Amniotic epithelial cell (primary cell): ENCODE data around the gene ARX.

Source experiments
- DNase-seq: peaks from one replicate; pipeline ENCODE4 v3.0.0-alpha.2; 2010; ENCODE audit warnings: low read depth

ARX gene

DNA sequence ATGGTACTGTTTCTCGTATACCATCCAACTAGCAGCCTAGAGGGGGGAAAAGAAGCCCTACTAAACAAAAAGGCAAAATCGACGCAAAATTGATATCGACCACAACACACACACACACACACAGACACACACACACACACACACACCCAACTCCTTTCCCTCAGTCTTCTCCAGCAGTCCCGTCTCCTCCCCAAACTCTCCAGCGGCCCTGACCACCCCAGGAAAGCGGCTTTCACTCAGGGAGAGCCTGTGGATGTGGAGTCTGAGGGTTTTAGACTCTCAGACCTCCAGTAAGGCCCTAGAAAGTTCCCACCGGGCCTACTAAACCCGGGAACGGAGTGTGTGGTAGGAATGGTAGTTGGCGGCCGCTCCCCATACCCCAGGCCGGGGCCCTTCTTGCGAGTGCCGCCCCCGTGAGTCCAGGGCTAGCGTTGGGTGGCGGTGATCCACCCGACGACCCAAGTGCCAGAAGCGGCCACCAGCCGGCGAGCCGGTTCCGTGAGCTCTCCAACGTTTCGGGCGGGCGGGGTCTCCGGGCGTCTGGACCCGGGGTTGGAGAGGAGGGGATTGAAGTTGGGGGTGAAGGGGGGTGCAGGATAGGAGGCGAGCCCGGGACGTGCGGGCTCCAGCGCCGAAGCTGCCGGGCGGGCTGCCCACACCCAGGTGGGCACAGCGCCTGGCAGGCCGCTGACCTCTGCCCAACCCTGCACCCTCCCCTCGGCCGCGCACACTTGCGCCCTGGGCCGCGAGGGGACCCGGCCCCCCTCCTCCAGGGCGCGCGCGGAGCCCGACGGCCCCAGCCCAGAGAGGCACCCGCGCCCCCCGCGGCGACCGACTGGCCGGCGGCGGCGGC, 13.7 kb downstream of the ARX start:
- DNase-seq = no peak

DNA sequence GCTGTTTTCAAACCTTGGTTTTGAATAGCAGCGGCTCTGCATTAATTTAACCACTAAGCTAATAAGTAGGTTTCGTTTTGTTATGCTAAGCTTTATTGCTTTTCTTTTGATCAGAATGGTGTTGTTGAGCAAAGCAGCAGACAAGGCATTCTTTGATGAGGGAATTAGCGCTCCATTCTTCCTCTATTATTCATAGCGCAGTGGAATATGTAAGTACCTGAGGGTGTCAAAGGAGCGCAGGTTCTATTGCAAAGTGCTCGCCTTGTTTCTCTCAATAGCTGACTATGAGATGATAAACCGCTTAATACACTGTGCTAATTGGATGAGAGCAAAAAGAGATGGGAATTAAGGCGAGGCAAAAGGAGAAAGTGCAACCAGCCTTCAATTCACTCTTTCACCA, 16.3 kb downstream of the ARX start:
- DNase-seq = no peak

DNA sequence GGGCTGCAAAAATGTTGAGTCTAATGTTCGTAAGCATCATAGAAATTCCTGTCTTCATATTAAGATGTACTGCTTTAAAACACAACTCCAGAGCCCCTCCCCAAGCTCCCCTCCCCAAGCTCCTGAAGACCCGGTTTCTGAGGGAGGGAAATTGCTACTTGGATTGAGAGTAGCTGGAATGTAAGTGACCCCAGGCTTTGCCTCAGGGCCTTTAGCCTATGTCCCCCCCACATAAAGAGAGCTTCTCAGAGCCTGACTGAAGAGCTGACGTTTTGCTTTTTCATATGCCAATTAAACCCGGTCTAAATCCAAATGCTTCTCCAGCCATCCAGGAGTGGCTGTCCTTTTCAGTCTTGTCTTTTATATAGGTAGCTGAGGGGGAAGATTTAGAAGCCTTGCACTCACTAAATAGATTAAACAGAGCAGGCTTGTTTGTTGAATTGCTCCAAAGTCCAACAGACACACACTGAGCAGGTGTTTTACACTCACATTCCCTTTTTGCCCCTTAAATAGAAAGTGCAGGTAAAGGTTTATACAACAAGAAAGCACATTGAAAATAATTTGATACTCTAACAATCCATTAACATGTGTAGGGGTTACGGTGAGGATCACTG, 19.6 kb downstream of the ARX start:
- no peak for DNase-seq

DNA sequence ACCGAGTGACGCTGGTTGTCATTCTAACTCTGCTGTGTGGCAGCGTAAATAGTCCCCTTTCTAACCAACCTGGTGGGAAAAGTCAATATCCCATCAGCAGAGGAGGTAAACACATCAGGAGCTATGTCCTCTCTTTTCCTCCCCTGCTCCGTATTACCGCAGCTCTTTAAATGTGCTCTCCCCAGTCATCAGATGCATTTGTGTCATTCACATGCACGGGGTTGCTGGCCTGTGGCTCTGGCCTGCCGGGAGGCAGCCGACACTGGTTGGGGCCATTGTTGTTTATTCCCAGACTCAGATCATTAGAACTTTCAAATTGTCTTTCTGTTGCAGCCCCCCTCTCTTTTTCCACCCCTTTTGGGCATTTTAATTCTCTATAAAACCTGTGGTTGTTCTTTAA, 21.9 kb downstream of the ARX start:
- DNase-seq = no peak

DNA sequence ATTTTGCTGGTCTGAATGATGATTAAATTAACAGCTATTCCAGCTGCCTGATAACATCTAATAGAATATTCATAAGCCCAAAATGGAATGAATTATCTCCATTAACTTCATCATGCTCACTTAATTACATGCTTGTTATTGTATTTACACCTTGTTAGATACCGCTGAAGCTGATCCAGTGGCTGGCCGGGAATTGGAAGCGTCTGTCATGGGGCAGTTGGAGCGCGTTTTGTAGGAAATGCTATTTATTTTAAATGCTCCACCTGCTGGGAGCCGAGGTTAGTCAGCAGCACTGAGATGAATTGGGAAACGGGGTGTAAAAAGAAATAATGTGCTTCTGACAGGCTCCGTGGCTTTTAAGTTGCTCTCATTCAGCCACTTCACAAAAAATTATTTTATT, 25.2 kb downstream of the ARX start:
- DNase-seq = no peak

DNA sequence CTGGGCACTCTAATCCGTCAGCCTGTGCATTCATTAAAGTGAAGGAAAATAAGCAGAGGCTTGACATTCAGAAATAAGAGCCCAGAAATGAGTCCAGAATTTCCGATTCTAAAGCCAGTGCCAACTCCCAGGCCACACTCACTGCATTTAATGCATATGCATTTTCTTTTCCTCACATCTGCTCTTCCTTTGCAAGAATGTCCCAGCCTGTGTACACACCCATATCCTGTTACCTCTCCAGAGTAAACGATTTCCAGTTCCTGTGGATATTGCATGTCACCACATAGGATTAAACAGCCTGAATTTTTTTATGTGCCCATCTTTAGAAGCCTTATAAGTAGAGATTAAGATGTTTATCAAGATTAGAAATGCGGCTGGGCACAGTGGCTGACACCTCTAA, 27.5 kb downstream of the ARX start:
- no peak for DNase-seq

DNA sequence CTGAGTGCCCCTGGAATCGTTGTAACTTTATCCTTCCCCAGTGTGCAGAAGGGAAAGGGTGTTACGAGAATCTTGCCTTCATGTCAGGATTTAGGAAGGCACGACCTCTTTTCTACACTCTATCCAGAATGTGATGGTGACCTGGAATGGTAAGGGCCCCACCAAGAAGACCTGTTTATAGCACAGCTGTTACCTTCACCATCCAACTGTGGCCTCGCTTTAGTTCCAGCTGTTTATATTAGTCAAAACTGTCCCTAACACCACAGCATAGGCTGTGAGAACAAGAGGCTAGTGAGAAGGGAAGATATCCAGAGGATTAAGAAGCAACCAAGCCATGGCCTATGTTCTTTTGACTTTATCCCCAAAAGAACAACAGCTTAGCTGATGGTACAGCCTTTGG, 28.0 kb downstream of the ARX start:
- DNase-seq = no peak

DNA sequence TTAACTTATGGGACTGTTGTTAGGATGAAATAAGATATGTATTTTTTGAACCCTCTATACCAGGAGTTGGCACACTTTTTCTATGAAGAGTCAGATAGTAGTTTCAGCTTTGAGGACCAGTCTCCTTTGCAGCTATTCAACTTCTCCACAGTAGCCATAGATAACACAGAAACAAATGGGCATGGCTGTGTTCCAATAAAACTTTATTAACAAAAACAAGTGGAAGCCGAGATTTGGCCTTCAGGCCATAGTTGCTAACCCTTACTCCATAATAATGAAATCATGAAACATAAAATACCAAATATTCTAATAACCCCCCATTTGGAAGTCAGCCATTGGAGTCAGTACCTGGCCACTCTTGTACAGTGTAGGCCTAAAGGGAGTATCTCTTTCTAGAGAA, 30.6 kb downstream of the ARX start:
- DNase-seq = no peak

DNA sequence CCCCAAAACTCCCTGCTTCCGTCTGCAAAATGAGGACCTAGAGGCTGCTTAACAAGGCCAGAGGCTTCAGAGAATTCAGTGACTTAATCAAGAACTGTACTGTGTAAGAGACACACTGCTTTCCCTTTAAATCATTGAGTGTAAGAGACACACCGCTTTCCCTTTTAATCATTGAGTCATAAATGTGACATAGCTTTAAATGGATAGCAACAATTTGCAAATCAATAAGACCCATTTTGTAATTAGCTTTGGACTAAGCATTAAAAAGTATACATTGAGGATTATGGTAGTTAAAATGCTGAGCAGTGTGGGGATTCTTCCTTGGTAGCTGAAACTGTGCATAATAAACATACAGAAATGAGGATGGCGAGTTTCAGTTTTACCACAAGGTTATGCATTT, 31.8 kb downstream of the ARX start:
- DNase-seq = no peak

DNA sequence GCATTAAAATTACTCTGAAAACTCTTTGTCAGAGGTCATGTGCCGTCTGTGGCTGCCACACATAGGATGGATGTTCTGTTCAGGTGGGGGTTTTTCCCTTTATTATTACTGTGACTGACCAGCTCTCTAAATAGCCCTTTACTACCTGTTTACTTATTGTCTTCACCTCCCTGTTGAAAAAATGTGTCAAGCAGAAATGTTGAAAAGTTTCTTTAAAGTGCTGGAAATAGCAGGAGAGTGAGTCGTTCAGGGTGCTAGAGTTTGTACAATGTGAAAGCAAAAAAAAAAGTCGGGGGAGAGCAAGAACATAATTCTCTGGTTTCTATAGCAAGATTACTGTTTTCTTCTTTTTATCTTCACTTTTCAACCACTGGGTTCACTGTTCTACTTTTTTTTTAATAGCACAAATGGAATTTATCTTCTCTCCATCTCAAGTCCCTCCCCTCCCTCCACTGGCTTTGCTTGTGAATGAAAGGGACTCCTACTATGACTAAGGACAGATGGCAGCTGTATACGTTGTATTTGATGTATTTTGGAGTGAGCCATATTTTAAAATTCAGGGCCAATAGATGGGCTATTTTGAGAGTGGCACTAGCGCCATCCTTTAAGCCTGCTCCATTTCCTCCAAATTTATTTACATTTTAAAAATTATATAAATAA, 33.3 kb downstream of the ARX start:
- DNase-seq = peak; percentile 44

DNA sequence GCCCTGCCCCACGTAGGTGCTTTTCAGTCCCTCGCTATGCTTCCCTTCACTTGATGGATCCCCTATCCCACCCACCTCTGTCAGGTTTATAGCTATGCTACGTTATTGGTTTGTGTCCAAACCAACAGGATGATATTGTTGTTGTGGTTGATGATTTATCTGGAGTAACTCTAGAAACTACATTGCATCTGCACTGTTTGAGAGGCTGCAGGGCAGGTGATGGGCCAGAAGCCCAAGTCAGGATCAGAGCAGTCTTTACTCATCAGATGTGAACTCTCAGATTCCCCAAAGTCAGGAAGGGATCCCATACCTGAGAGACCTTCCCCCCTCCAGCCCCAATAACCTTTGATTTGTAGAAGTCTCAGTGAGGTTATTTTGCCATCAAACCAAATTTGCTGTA, 34.7 kb downstream of the ARX start:
- no peak for DNase-seq

DNA sequence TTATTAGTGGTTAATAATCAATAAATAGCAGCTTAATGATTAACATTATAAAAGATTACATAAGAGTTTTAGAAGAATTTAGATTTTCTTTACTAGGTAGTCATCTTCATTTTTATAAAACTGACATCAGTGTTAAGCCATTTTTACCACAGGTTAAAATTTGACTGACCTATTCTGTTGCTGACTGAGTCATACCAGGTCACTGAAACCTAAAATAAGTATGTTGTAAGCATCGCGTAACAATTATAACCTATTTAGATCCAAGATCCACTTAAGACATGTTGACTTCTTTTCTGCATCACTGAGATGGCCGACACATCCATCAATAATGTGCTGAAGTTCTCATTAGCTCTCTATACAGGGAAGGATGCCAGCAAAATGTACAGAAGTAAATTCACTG, 36.7 kb downstream of the ARX start:
- DNase-seq = no peak

DNA sequence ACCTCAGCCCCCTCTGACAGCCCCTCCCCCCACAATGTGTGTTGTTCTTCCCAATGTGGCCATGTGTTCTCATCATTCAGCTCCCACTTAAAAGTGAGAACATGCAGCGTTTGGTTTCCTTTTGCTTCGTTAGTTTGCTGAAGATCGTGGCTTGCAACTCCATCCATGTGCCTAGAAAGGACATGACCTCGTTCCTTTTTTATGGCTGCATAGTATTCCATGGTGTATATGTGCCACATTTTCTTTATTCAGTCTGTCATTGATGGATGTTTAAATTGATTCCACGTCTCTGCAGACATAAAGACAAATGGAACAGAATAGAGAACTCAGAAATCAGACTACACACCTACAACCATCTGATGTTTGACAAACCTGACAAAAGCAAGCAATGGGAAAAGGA, 46.0 kb downstream of the ARX start:
- no peak for DNase-seq

DNA sequence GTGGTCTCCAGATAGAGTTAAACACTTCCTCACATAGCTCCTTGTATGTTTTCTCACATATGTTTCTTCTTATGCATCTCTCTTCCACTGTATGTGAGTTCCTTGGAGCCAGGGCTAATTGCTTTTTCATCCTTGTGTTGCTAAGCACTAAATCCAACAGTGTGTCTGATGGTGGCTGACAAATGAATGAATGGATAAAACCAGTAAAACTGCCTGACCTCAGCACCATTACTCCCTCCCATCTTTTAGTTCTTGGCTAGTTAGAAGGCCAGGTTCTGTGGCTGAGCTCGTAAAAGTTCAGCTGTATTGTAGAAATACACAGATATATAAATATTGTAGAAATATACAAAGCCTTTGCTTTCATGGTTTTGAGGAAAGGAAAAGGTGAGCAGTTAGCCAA, 50.4 kb downstream of the ARX start:
- DNase-seq = no peak

DNA sequence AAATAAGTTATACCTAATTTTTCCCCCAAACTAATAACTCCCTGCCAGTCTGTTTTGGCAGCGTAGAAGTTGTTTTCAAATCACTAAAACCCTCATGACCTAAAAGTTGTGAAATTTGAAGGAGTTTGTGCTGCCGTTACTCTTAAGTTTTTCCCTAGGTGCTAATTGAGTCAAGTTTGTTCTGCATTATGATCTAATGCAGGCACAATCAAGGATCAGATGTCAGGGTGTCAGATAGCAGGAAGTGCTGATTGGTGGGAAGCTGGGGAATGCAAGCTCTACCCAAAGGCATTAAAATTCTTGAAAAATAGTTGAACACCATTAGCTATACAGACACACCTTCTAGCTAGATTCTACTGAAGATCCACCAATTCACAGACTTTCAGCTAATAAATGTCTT, 51.9 kb downstream of the ARX start:
- peak; percentile 5 for DNase-seq

DNA sequence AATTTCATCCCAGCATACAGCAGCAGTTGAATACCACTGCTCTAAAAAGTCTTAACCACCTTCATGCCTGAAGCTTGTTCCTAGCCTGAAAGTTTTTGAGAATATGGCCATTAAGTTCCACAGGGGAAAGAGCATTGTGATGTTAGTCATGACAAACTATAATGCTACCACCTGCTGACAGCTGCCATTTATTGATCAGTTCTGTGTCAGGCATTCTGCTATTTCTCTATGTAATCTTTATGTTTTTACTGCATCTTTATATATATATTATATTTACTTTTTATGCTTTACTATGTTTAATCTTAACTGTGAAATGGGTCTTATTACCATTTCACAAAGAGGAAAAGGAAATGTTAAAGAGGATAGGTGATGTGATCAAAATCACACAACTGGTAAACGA, 54.0 kb downstream of the ARX start:
- DNase-seq = no peak

DNA sequence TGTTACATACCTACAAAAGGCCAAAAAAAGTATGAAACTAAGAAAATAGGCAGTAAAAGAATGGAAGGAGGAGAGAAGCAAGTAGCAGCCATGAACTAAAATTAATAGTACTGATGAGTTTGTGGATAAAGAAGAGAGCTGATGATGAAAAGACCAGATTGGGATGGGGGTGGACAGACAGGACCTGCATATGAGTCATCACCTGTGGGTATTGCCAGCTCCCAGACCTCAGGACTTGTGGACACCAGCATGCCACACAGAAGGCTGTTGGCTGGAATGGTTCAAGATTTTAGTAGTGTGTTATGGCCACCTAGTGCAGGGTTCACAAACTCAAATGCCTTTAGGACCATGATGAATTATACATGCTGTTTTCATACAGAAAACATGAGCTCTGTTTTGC, 58.9 kb downstream of the ARX start:
- peak; percentile 21 for DNase-seq

DNA sequence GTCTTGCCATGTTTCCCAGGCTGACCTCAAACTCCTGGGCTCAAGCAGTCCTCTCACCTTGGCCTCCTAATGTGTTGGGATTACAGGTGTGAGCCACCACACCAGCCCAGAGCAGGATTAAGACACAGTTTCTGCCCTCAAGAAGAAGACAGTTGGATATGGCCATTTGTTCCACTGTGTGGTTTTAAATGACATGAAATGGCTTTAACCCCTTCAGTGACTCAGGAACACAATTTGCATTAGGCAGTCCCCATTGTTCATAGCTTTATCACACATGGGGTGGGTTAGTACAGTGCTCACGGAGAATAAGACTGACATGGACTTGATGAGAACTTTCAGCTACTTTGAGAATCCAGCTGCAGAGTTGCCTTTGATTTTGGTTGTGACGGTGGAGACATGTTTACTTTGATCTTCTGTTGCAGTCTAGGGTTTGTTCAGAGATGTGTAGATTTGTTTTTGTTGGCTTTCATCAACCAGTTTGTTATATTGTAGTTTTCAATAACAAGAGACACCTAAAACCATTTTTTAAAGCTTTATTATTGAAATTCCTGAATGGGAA, 60.3 kb downstream of the ARX start:
- no peak for DNase-seq

DNA sequence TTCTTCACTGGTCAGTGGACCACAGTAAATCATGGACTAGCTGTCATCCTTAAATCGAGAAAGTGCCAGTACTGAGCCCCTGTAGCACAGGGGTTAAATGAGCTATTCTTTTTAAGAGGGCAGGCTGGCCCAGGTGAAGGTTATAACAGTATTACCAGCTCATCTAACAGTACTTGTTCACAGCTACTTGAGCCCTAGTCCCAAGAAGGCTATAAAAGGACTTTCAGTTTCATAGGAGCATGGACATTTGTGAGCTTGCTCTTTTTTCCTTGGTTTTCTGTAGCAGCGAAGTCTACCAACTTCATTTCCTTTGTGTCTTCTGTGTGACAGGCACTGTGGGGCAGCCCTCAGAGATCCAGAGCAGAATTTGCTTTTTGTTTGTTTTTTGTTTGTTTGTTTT, 61.0 kb downstream of the ARX start:
- no peak for DNase-seq
